HT-29 (cell line): ENCODE results near the gene PLEKHA6. TPM values are rescaled to one million over a fixed set of nuclear protein-coding genes. Genes with fewer than 3 reads are reported as not detected.

Experiments
- DNase-seq: peaks from one replicate; pipeline ENCODE4 v3.0.0-alpha.2; 2015; ENCODE audit warnings: low spot score
- total RNA-seq: library from RNA; depleted of rRNA; stranded (reverse); fragments of >200 nt; shearing (Covaris generic); gene quantifications from 2 replicates; pipeline ENCODE4 v1.2.3, GENCODE V29; 2014

The PLEKHA6 gene
- total RNA-seq, 1 experiment from 2014 or later, result 88.6 TPM

DNA sequence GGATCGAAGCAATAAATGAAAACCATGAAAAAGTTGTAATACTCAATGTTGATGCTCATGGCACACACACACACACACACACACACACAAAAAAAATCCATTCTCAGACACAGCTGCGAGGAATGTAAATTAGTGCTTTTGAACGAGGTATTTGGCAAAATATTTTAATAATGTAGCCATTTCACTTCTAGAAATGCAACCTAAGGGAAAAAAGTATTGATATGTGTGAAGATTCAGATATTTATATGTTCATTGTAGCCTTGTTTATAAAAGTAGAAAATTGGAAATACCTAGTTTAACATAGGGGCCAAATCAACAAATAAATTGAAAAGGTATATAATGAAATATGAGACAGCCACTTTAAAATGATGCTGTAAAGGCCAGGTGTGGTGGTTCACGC is 3.8 kb downstream of the PLEKHA6 start:
- no peak for DNase-seq

DNA sequence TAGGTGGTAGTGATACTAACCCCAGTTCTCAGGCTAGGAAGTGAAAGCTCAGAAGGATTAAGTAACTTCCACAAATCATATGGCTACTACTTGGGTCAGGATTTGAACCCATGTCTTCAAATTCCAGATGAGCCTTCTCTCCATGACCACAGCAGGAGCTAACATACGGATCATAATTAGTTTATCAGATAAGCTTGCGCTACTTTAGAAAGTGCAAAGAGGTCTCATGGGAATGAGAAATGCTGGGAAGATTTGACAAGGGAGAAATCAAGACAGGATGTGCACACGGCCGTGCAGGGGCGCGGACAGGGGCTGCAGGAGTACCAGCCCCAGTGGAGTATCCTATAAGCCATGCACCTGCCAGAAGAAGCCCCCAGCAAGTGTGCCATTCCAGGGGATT is 5.2 kb downstream of the PLEKHA6 start:
- DNase-seq, result no peak

DNA sequence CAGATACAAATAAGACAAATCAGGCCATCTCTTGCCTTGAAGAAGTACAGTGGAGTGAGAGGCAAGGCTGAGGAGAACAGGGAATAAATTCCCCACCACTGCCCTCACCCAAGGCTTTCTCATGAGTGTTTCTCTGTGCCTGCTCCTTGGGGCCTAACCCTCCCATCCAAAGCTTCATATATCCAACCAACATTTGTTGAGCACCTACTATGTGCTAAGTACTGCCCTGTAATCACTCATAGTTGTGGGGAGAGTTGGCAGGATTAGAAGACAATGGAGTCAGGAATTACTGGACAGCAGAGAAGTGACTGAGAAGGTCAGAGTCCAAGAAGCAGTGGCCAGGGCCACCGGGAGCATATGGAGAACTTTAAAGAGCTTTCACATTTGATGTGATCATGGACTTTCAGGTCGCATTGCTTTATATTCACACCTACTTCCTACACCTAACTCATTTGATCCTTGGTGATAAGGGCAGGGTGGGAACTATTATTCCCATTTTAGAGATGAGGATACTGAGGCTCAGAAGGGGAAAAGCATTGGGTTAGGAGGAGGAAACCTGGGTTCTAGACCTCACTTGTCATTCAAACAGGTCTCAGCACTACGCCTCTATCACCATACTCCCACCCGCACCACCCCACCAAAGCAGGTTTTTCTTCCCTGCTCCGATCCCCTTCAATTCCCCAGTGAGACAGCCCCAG is 6.4 kb downstream of the PLEKHA6 start:
- DNase-seq, result no peak

DNA sequence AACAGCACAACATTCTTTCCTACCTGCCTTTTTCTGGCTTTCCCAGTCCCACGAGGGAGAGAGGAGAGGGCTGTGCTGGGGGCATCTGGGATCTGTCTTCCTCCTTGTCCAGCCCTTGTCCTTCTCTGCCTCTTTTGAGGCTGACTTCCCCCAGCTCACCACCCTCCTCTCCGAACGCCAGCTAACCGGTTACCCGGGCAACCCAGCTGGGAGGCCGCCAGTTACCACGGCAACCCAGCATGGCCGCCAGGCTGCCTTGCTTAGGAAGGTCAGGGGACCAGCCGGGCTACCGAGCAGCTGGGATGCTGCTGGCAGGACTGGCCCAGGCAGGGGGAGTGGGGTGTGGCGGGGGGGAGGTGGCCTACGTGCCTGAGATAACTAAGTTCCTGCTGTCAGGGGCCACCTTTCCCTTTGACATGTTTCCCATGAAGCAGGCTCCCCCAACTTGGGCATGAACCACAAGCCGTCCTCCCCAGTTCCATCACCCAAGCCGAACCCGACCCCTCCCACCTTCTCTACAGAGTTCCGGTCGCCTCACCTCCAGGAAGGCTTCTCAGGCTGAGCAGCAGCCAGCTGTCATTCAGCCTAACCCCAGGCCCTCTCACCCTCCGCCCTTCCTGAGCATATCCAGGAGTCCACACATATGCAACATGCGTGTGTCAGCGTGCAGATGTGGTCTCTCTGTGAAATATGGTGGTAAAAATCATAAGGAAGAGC is 8.7 kb downstream of the PLEKHA6 start:
- DNase-seq, result no peak

DNA sequence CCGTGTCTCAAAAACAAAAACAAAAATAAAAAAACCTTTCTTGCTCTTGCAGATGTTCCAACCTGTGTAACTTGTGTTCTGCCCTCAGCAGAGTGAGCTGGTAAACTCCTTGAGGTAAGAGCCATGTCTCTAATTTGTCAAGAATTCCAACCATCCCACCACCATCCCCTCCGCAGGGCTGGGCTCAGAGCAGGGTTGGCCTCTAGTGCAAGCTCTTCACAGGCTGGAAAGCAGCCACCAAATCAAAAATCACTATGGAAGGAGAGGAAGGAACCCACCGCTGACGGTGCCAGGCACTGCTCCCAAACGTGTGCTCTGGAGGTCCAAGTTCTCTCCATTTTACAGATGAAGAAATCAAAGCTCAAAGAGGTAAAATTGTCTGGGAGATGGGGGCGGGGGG is 9.4 kb downstream of the PLEKHA6 start:
- no peak for DNase-seq

DNA sequence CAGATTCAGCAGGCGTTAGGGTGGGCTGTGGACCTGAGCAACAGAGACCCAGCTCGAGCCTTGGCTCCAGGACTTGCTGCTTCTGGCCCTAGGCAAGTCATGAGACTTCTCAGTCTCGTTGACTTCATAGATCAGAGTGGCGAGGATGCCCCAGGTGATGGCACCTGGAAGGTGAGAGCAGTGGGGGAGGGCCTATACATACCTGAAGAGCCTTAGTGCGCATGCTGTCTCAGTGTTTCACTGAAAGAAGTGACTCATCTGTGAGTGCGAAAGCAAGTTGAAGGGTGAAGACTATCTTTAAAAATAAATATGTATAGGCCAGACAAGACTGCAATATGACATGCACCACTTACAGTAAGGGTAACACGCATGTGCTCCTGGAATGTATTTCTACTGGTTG is 10.1 kb downstream of the PLEKHA6 start:
- DNase-seq, result no peak

DNA sequence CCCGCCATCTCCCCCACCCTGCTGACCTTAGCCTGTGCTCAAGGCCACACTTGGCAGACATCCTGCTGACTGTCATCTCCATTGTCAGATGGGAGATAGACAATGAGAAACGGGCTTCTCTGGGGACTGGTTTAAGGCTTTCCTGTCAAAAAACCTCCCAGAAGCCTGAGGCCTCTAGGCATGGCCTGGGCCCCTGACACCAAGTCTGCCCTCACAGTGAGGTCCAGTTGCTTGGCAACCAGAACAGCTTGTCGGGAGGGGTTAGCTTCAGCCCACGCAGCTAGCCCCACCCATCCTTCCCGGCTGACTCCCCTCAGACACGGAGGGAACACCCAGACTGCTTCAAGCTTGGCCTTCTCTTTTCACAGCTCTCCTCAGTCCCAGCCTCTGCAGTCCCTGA is 11.0 kb downstream of the PLEKHA6 start:
- peak; percentile 52 for DNase-seq

DNA sequence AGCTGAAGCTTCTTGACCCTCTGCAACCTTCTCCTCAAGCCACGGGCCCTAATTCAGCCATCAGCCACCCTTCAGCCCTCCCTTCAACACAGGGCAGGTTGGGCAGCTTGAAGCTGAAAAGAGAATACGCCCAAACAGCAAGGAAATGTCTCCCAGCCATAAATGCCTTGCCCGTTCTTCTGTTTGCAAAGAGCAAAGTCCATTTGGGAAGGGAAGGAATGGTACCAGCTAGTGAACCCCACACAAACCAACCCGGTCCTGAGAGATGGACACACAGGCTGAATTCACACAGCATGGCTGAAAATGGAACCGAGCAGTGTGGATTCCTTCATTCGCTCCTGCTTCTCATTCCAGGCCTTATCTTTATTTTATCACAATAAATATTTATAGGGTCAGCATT is 11.5 kb downstream of the PLEKHA6 start:
- DNase-seq, result peak; percentile 67

DNA sequence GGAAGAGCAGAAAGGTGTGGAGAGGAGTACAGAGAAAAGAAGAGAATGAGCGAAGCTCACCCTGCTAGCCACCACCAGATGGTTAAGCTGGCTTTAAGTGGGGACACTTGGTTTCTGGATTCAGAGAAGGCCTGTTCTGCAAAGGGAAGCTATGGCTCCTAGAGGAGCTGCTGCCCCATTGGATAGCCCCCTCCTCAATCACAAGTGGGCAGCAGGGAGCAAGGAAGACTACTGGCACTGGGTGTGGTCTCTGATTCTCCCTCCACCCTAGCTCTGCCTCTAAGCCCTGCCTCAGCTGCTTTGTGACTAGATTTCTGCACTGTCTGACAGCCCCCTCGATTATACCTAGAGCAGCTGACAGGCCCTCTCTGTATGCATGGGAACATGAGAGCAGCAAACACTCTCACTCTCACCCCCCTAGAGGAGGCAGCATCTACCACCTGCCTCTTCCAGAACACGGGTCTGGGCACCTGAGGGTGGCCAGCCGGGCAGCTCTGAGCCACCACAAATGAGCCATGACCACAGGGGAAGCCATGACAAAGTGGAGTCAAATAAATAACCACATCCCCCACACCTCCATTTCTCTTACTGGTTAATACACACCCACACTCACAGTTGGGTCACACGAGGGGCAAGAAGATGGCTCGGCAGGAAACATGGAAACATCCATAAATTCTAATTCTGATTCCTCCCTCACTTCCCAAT is 13.6 kb downstream of the PLEKHA6 start:
- DNase-seq, result no peak

DNA sequence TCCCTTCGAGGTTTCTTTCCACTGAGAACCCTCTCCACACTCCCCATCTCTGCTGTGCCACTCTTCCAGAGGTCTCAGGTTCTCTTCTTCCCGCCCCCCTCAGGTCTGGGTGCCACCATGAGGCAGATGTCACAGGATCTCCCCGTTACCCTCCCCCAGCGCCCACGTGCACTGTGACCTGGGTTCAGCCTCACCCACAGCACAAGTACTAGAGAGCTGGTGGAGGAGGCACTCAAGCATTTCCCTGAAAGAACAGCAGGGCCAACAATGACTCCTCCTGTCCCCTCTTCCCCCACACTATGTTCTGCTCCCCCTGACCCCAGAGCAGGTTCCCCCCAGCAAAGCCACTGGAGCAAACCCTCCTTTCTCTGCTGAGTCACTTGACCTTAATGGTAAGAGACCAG is 14.3 kb downstream of the PLEKHA6 start:
- no peak for DNase-seq

DNA sequence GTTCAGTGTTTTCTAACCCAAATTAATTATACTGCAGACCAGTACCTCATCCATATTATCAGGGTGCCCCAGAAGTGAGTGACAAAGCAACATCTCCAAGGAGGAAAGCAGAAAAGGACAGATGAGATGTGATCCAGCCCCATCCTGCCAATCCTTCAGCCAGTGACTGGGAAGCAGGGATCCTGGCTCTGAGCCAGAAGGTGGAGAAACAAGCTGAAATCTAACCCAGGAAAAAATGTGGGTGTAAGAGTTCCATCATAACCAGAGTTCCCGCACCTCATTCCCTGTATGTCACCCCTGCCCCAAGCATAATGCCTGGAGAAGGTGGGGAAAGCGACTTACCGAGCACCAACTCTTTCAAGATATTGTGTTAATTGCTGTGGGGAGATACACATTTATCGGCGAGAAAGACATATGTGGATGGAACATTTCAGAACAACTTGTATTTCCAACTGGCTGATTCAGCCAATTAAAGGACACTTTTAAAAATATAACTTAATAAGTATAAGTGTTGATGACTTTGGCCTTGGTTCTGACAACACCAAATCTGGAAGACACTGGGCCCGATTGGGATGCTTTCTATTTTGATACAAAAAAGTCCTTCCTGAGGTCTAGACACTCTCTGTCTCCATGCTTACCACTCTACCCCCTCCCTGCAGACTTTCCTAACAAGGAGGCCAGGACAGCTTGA is 14.9 kb downstream of the PLEKHA6 start:
- peak; percentile 51 for DNase-seq

DNA sequence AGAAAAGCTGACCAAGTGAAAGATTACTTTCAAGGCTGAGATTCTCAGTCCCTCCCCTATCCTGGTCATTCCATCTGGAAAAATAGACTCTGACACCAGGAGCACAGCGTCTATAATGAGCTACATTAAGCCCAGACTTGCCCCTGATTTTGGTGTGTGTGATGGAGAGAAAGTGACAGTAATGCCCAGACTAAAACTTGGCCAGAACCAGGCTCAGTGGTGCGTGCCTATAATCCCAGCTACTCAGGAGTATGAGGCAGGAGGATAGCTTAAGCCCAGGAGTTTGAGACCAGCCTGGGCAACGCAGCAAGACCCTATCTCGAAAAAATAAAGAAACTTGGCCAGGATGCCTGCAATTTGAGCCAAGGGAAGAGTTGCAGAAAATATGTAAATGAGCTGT is 15.9 kb downstream of the PLEKHA6 start:
- DNase-seq, result no peak

DNA sequence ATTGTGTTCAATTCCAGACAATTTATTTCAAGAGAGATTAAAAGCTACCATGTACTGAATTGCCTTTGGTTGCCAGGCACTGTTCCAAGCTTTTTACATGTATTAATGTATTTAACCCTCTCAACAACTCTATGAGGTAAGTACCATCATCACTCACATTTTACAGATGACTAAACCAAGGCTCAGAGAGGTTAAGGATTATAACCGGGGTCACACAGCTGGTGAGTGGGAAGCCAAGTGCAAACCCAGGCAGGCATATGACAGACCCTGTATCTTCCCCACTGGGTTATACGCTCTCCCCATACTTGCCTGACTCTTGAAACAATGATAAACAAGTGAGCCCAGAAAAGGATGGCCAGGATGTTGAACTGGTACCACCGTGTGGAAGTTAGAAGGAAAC is 16.5 kb downstream of the PLEKHA6 start:
- DNase-seq, result no peak

DNA sequence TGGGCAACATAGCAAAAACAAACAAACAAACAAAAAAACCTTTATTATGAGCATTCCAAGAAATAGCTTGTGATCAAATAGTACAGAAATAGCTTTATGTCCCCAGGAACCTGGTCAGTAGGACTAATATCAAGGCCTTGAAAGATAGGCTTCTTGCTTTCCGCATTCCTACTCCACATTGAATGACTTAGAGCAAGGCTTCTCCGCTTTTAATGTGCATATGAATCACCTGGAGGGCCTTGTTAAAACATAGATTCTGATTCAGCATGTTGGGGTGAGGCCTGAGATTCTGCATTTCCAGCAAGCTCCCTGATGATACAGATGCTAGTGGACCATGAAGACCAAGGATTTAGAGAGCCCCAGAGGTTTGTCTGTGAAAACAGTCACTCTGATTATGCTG is 17.4 kb downstream of the PLEKHA6 start:
- no peak for DNase-seq

DNA sequence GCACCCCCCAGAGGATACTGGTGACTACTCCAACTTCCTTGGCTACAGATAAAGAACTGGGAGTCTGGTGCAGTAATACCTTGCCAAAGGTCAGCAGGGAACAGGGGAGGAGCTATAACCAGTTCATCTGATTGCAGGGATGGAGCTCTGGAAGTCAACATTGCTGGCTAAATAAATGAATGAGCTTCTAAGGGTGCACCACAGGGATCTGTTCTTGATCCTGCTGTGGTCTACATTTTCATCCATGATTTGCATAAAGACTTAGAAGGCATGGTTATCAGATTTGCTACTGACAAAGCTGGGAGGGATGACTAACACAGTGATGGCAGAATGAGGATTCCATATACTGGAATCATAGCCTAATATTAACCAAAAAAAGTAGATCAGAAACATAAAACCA is 18.3 kb downstream of the PLEKHA6 start:
- DNase-seq, result no peak

DNA sequence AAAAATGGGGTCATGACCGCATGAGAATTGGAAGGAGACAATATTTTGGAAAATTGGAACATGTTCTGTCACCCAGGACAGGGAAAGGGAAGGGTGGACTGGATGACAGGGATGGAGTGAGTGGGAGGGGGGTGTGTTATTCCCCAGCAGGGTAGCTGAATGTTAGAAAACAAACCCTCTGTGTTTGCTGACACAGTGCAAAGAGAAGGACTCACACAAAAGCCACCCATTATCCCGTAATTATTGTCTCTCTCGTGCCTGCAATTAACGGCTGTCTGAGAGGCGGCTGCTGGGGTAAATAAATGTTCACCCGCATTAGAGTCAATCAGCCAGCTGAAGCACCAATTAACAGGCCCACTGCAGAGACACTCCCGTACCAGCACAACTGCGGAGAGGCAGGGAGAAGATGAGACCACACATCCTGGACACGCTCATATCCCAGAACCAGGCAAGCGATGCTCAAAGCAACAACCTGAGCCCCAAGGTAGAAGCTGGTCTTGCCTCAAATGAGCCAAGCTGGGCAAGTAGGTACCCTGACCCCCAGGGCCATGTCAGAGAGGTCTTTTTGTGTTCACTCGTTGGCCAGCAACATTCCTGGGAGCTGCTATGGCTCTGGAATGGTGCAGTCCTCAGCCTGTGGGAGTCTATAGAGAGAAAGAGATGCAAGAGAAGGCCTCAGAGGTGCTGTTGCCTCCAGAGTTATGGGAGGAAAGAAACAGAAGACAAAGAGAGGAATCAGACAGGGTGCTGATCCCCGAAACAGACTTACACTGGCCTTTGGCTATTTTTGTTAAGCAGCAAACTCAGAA is 19.4 kb downstream of the PLEKHA6 start:
- no peak for DNase-seq

DNA sequence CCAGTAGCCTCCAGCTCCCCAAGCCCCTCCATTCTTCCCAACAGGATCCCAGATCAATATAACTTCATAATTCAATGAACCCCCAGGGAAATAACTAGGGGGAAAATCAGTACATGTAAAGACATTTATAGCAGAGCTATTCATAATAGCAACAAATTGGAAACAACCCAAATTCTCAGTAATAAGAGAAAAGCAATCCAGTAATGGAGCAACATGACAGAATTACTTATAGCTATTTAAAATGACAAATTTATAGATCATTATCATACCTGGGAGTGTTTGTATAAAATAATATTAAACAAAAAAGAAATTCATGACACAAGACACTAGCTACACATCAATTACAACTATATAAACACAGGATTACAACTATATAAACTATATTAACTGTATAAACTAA is 20.2 kb downstream of the PLEKHA6 start:
- no peak for DNase-seq

DNA sequence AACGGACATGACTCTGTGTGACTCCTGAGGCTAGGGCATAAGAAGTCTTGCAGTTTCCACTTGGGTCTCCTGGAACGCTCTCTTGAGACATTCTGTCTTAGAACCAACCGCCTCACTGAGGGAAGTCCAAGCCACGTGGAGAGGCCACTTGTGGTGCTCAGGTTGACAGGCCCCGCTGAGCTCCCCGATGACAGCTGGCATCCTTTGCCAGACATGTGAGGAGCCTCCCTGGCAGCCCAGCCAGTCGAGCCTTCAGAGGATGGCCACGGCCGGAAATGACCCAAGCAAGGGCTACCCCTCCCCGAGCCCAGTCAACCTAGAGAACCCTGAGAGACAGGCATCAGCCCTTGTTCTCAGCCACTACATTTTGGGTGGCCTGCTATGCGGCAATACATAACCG is 20.7 kb downstream of the PLEKHA6 start:
- DNase-seq, result no peak

DNA sequence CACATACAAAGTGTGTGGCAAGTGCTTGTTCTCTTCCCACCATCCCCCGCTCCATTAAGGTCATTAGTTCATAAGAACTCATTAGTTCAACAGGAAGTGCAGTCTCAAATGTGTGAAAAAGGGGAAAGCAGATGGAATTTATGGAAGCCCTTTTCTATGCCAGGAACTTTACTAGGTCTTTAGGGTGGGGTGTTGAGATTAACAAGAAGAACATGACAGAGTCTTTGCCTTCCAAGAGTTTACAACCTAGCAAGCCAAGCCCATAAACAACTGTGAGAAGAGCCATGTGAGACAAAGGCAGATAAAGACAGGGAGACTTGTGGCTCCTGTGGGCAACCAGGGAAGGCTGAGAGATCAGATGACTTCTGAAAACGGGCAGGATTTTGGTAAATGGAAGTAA is 21.4 kb downstream of the PLEKHA6 start:
- no peak for DNase-seq

DNA sequence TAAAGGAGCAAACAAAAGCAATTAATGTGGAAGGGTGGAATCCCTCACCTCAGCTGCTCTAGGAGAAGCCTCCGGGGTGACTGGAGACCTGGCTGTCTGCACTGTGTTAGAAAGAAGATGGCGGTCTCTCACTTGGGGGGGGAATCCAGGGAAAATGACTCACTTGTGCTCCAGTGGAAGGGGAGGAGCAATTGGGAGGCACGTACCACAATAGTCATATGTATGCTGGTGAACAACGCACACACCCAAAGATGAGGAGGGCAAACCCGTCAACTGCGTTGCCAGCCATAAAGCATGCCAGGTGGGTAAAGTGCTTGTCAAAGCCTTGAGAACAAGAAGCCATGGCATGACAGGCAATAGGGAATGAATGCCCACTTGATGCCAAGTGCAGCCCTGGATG is 22.1 kb downstream of the PLEKHA6 start:
- DNase-seq, result no peak

DNA sequence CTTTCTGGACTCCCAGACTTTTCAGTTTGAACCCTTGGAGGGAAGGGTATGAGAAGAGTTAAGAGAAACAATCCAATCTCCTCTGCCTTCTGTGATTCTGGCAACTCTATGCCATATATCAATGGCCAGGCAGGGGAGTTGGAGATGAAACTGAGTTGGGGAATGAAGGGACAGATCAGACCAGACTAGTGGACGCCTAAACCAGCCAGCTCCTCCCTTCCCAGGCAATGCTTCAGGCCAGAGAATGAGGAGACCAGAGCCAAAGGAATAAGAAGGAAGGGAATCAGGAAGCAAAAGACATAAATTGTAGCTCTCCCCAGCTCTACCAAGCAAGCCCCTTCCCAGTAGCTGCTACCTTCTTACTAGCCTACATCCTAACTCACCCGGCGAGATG is 22.7 kb downstream of the PLEKHA6 start:
- DNase-seq, result no peak
